ENCODE results near the gene ZNF80.

ZNF80 gene

DNA sequence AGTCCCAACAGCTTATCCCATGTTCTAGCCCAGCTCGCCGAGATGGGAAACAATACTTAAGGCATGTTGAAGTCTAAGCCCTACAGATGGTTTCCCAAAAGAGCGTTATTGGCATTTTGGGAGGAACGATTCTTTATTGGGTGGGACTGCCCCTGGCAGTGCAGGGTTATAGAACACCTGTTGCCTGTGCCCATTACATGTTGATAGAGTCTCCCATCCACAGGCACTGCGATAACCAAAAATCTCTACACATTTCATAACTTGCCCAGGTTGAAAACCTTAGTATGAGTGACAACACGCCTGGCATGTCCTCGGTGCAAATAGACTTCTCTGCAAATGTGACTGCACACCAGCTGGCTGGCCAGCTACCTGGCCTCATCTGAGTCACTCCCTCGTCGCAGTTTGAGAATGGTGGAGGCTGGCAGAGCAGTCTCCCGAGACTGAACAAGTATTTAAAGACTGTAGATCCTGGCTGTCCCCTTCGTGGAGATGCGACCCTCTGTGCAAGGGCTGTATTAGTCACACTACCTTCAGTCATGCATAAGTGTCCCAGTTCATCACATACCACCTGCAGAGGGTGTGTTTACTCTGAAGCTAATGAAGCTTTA is 18.7 kb downstream of the ZNF80 start:
- DNase-seq: no peak

DNA sequence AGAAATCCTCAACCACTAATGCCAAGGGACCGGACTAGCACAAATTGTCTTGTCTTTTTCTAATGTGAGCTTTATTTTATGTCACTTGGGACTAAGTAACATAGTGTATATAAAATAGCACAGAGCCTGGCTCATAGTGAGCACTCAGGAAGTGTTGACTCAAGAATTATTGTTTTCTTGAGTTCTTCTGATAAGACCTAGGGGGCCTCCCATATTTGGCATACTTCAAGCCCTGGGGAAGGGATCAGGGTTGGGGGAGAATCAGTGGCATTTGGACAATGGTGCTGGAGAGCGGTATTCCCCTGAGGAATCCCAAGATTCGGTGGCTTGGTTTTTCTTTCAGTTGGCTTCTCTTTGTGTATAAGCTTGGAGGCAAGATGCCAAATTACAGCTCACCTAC is 19.4 kb downstream of the ZNF80 start:
- no peak for DNase-seq

DNA sequence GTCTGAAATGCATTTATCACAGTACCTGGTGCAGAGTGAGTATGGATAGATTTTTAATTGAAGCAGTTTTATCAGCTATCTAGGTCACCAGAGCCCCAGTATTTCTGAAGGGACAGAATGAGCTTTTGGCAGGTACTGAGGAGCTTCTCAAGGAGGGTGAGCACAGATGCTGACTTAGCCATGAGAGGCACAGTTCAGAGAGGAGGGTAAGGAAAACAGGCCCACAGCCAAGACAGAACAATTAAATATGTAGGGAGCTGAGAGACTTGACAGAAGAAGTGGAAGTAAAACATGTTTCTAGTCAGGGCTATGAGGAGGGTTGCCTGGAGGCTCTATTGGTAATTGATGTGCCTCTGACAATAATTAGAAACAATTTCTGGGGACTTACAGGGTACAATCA is 20.1 kb downstream of the ZNF80 start:
- DNase-seq: no peak

DNA sequence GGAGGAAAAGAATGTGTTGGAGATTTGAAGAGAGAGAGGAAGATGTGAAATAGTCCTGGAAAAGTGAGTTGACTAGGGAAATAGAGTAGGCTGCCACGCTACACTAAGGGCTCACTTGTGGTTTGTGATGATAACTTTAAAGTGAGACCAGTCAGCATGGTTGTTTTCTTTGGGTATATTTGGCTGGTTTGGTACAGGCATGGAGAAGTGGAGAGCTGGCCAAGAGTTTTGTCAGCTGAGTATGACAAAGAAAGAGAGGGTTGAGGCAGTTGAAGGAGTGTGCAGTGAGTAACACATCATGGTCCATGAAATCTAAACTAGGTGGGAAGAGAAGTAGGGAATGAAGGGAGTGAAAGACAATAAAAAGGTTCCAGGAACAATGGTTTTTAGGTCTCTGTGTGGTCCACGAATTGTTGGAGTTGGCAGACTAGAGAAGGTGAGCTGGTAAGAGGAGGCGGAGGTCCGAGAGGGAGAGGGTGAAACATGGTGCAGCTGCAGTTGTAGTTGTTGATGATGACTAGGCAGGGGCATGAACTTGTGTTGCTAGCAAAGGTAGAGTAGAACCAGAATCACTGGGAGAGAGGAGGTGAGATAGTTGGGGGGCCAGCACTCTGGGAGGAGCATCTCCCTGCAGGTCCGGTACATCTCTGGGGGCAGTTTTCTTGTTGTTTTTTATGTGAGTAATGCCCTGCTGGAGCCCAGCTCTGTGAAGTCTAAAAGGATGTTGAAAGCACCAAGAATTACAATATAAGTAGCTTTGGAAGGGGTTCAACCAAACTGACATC is 21.0 kb downstream of the ZNF80 start:
- DNase-seq: no peak

DNA sequence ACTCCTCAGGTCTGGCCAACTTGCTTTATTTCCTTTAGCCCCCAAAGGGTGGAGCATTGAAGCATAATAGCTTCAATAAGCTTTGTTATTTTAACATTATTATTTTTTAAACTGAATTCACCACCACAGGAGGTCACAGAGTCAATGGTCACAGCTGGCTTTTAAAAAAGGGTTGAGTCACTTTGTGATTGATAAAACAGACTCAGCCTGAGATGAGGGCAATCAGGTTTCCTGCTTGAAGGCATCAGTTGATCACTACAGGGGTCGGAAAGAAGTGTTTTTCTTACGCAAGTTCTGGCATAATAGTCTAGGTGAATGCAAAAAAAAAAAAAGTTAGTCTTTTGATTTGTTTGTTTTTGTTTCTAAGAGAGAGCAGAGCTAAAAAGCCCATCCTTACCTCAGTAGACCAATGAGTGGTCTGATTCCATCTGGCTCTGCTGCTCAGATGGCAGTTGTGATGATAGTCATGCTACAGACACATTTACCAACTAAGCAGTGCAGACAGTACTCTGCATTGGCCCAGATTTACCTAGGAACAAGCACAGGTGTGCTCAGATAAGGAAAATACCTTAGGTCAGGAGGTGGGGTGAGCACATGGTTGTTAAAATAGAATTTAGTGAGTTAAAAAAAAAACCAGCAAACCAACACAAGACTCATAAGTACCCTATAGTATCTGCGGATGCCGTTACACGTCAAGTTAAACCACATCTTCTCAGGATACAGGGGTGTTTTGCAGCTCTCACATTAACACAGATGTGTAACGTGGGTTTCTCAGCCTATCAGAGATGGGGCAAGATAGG is 22.6 kb downstream of the ZNF80 start:
- DNase-seq: no peak

DNA sequence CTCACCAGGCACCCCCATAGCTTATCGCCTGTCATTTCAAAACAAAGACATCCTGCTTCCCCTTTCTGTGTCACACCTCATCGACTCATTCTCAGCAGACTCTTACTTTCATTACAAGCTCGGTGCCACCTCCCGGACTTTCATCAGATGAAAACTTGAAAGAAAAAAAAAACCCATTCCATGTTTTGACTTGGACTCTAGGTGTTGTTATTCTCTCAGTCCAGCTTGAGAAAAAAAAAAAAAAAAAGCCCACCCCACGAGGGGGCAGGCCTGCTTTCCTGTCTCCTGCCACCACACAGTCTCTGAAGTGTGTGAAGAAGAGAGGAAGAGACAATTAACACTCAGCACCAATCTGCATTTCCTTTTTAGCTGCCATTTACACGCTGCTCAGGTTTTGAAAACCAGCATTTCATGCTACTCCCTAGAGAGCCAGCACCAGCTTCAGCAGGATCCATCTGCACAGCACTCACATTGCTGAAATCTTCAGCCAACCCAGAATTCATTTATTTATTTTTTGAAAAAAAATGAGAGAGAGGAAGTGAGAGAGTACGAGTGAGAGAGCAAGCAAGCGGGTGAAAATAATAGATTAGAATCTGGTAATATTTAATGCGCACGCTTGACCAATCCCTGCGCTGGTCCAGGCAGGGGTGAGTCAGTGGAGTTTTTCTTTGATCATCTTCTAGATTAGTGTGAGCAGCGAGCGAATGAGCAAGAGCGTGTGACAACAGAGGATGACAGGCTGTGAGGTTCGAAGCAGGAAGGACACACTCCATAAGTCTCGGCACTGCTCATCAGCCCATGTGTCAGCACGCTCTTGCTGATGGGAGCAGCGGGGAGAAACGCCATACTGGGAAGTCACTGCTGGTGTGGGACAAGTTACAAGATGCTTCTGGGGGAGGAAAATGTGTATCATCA is 23.5 kb downstream of the ZNF80 start:
- DNase-seq: no peak

DNA sequence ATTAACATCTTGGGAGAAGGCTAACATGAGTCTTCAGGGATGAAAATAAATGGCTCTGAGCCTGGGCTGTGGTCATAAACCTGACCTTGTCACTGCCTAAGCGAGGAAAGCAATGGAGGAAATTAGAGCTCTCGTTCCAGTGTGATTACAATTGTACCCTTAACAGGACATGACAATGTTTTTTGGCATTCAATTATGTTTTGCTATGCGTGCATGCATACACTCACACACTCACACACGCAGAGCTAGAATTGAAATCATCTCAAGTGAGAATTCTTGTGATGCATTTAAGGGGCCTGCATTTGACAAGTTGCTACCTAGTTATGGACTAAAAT is 24.1 kb downstream of the ZNF80 start:
- DNase-seq: no peak

DNA sequence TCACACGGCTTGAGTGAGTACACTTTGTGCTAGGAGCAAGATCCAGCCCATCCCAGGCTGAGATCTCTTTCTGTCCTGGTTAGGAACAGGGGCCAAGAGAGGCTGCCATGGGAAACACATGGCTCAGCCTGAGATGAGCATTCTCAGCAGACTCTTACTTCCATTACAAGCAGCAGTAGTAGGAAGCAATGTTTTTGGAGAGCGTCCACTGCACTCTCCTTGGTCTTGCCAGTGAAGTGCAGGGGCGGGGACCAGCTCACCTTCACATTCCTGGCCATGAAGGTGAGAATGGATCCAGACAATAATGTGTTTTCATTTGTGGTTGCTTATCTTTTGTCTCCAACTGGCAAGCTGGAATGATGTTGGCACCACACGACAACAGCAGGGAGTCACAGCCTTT is 24.7 kb downstream of the ZNF80 start:
- no peak for DNase-seq

DNA sequence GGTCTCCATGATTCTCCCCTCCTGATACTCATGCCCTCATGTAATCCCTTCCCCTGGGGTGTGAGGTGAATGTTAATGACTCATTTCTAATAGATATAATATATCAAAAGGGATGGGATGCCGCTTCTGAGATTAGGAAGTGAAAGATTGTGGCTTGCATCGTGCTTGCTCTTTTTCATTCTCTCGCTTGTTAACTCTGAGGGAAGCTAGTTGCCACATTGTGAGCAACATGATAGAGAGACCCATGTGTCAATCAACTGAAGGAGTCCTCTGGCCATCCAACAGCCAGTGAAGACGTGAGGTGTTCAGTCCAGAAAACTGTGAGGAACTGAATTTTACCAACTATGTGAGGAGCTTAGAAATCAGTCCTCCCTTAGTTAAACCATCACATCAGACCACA is 29.6 kb downstream of the ZNF80 start:
- no peak for DNase-seq

DNA sequence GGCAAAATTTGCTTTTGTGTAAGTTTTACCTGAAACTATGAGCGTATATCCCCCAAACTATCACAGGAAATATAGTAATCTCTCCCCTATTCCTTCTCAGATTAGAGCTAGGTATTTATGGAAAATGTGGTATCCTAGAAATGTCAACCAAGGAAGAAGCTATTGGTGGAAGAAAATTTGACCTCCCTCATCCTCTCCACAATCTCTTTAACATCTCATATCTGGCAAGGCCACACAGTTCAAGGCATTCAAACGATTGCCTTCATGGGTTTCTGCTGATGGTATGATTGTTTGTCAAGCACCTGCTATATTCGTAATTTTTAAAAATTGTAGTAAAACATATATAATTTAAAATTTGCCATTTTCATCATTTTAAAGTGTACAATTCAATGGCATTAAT is 31.0 kb downstream of the ZNF80 start:
- no peak for DNase-seq

DNA sequence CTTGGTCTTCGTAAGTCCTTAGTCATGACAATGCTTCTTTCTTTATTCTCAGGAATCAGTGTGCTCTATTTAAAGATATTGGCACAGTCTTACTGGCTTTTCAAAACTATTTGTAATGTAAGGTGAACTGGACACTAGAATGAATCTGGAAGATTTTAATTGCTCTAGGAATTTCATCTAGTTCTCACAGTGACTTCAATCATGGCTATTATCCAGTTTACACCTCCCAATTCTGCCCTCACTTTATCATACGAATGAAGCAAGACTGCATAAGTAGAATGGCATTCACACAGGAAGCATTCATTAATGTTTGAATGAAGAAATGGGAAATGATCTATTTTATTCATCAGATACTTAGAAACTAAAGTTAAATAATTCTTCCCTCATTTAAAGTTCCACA is 31.8 kb downstream of the ZNF80 start:
- no peak for DNase-seq

DNA sequence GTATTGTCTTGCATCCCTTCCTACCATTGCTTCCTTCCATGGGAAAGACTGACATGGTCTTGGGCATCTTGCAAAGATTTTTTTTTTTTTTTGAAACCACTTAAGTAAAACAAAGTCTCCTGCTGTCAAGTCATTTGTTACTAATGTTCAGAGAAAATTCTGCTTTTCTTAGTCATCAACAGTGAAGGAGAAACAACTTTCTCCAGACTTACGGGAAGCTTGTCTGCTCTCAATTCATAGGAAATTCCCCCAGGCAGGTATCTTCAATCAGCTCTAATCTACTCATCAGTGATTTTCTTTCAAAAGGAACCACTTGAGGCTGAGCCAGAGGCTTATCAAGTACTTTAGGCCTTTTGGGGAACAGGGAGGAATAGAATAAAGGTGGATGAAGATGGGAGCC is 42.6 kb downstream of the ZNF80 start:
- no peak for DNase-seq

DNA sequence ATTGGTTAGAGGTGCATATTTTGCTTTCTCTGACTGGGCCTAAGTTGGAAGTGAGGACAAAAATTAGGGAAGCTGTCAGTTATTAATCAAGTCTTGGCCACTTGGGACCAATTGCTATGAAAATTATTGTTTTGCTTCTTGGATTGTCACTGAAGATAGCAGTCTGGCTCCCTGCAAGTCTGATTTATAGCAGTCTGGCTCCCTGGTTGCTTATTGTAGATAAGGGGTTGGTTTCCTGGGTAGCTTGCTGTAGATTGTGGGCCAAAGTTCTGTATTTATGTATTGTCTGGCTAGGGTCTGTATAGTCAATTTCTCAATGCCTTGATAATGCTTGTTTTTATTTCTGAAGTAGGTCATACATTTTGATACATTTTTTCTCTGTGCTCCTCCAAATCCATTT is 45.2 kb downstream of the ZNF80 start:
- no peak for DNase-seq

DNA sequence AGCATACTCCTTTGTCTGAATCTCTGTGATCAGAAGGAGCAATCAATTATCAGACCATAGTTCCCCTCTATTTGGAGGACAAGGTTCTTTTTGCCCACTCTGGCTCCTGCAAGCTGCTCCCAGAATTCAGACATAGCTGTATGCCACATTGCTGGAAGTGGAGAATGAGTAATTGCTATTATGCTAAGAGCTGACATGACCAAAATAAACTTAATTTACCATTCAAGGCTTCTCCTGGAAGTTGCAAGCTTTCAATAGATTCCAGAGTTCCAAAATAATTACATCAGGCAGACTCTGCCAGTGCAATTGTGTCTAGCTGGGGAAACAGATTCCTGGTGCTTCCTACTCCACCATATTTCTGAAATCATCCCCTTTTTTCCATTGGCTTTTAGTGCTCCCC is 50.9 kb downstream of the ZNF80 start:
- DNase-seq: no peak
